Gastrocnemius medialis (tissue), 4 donors: ENCODE data around the gene HPCA.

Experiments used
- CTCF ChIP-seq, 5 experiments: fragments of 450-650 bp in 3 of 5; fragments of 200-600 bp in 2 of 5; sonication (generic) in 2 of 5; IDR thresholded peaks in 4 of 5; conservative IDR thresholded peaks in 1 of 5; 1 replicate in 4 of 5; 2 replicates in 1 of 5; pipeline ENCODE4 v1.5.1; 2016 to 2019; ENCODE audit warnings: antibody characterized with exemption in 5 of 5, mild to moderate bottlenecking in 3 of 5, moderate library complexity in 3 of 5
- POLR2A ChIP-seq, 2 donors: fragments of 450-650 bp; IDR thresholded peaks; one replicate each; pipeline ENCODE4 v1.6.1; 2017; ENCODE audit warnings: antibody characterized with exemption in 2 of 2, mild to moderate bottlenecking in 2 of 2, moderate library complexity in 2 of 2

DNA sequence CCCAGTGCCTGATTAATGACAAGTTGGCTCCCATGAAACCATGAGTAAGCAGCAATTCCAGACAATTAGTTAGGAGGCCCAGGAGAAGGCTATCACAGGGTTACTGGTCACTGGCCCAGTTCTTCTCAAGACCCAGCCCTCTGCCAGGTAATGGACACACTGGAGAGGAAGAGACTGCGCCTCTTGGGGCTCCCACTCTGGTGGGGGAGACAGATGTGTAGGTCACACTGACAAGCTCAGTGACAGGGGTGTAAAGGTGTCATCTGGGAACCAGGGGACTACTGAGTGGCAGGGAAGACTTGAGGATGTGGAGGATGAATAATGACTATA lies 4.9 kb downstream of the HPCA start:
- TF ChIP-seq CTCF (IDR thresholded peaks at IDR 0.05 in 4 of 5, conservative IDR thresholded peaks at IDR 0.05 in 1 of 5), result no peak
- TF ChIP-seq POLR2A (IDR thresholded peaks at IDR 0.05), result no peak
